Measurements from ENCODE around the gene SLC13A5.
"Not testable (repeated sequence)": the region's sequence is repeated elsewhere in the genome, so short reads cannot be mapped to it uniquely, and the experiment has no call there.

Gene SLC13A5

GRCh38 chr17:6711081-6711674 lies 2.0 kb downstream of the SLC13A5 start:
- FAIRE-seq: no peak

DNA sequence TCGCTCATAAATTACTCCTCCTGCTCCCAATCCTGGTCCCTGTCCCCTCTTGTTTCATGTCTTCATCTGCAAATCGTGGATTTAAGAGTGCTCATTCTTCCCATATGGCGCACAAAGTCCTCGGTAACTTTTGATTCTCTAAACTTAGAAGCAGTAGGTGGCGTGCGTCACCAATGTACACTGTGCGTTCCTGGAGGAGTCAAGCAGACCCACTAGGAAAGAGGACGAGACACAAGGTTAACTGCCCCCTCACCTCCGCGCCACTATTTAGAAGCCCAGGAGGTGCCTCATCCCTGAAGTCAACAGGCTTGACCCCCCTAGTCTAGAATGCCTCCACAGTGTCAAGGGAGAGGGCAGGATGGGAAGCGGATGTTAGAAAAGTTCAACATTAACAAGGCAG lies 2.9 kb downstream of the SLC13A5 start:
- no peak for FAIRE-seq
- no peak for DNase-seq (ENCODE audit: low spot score)

More at GRCh38 chr17:6711081-6711674, 2.0 kb downstream of the SLC13A5 start:
- DNase-seq (ENCODE audit: low spot score): no peak

GRCh38 chr17:6708357-6708961 lies 4.7 kb downstream of the SLC13A5 start:
- no peak for DNase-seq (ENCODE audit: low spot score)
- FAIRE-seq: no peak

GRCh38 chr17:6706996-6707395 lies 6.2 kb downstream of the SLC13A5 start:
- FAIRE-seq (no peak), DNase-seq (ENCODE audit: low spot score) (no peak)

DNA sequence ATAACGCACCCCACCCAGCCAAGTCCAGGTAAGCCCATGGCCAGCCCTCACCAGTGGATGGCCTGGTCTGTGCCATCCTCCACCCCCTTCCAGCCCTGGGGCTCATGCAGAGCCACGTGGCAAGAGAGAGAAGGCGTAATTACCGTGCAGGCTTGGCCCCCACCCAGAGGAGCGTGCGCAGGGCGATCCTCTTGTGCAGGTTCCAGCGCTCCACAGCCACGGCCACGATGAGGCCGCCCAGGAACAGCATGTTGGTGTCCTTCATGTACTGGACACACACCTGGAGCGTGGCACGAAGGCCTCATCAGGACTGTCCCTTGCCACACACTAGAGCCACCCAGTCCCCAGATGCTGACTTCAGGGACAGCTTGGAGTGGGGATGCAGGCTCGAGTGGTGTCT lies 6.7 kb downstream of the SLC13A5 start:
- DNase-seq (ENCODE audit: low spot score) (no peak), FAIRE-seq (no peak)

GRCh38 chr17:6704470-6705052 lies 8.6 kb downstream of the SLC13A5 start:
- FAIRE-seq (no peak), DNase-seq (ENCODE audit: low spot score) (no peak)

DNA sequence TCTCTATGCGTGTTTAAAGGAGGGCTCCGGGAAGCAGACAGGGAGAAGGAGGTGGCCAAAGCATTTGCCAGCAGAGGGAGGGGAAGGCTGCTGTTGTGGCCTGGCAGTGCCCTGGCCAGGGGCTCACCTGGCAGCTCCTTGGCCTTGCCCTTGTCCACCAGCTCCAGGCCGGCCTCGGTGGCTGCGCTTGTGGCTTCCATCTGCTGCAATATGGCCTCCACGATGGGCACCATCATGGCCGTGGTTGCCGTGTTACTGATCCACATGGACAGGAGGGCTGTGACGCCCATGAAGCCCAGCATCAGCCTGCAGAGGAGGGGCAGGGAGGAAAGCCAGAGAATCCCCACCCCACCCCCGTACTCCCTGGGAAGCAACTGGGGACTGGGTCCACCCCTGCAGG lies 9.4 kb downstream of the SLC13A5 start:
- FAIRE-seq (no peak), DNase-seq (ENCODE audit: low spot score) (no peak)

DNA sequence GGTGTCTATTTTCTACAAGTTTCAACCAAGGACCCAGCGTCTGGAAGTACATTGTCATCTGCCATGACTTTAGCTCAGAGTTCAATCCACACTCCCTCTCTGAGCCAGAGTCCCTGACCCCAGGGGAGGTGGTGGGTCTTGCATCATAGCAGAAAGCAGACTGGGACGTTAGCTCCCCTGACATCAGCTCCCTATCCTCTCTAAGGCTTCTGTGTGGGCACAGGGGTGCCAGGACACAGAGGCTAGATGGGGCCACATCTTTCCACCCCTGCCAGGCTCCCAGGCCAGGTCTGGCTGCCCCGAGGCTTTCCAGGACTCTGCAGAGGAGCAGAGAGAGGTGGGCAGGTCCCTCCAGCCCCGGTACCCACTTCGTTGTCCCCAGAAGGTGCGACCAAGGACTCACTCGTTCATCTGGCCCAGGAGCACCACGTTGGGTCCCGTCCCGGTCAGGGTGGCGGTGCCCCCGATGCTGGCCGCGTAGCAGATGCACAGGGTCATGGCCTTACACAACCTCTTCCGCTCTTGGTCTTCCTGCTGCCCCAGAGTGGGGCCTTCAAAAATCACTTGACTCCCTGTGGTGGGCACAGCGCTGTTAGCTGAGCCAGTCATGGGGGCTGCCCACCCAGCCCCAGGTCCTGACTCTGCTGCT lies 10.5 kb downstream of the SLC13A5 start:
- DNase-seq (ENCODE audit: low spot score): no peak
- FAIRE-seq: no peak

GRCh38 chr17:6701719-6702118 lies 11.4 kb downstream of the SLC13A5 start:
- DNase-seq (ENCODE audit: low spot score): no peak

GRCh38 chr17:6700948-6701307 lies 12.2 kb downstream of the SLC13A5 start:
- DNase-seq (ENCODE audit: low spot score) (no peak), FAIRE-seq (no peak)

More at GRCh38 chr17:6701719-6702118, 11.4 kb downstream of the SLC13A5 start:
- no peak for FAIRE-seq

GRCh38 chr17:6699997-6700947 lies 12.9 kb downstream of the SLC13A5 start:
- FAIRE-seq: no peak
- DNase-seq (ENCODE audit: low spot score): no peak

DNA sequence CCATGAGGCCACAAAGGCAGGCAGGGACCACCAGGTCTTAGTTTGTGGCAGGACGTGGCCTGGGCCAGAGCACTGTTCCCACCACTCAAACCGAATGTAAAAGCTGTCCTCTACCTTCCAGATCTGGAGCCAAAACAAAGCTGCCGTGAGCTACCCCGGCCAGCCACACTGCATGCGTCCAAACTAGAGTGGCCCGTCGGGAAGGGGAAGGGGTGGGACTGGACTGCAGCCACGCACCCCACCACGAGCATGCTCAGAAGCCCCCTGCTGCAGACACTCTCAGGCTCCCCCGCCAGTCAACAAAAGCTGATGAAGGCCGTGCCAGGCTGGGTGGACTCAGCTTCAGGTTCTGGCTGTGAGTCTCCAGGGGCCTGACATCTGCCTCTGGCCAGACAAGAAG lies 15.2 kb downstream of the SLC13A5 start:
- no peak for DNase-seq (ENCODE audit: low spot score)
- no peak for FAIRE-seq

- FAIRE-seq (no peak), DNase-seq (ENCODE audit: low spot score) (no peak)
Observed at GRCh38 chr17:6696906-6697305, 16.3 kb downstream of the SLC13A5 start.

DNA sequence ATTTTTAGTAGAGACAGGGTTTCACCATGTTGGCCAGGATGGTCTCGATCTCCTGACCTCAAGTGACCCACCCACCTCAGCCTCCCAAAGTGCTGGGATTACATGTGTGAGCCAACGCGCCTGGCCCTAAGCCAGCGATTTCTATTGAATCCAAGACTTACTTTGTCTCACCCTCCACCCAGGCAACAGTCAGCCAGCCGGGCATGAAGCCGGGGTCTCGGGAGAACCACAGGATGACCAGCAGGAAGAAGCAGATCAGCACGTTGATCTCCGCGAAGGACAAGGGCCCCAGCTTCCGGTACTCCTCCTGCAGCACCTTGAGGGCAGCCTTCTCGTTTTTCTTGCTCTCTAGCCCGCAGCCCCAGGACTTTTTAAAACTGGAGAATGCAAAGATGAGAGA lies 17.6 kb downstream of the SLC13A5 start:
- FAIRE-seq: no peak
- no peak for DNase-seq (ENCODE audit: low spot score)

DNA sequence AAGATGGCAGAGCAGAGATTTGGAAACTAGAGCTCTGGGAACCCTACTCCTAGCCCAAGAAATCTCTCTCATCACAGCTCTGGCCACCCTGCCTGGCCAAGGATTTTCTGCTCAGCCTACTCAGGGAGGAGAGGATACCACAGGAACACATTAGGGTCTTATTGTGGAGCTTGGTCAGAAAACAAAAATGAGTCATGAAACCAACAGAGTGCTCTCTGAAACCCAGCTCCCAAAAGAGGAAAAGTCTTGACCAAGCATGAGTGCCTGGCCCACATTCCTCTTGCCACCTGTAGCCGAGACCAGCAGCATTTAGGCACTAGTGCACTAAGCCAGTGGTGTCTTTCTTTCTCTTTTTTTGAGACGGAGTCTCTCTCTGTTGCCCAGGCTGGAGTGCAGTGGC lies 18.1 kb downstream of the SLC13A5 start:
- FAIRE-seq (no peak), DNase-seq (ENCODE audit: low spot score) (no peak)

DNA sequence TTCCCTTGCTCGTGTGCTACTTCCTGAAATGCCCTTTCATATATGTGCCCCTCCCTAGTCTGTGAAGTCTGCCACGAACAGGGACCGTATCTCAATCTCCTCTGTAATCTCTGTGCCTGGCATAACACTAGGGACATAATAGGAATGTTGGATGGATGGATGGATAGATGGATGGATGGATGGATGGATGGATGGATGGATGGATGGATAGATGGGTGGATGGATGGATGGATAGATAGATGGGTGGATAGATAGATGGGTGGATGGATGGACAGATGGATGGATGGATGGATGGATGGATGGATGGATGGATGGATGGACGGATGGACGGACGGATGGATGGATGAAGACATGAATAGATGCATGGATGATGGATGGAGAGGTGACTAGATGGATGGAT lies 21.2 kb downstream of the SLC13A5 start:
- FAIRE-seq; DNase-seq (ENCODE audit: low spot score): not testable (repeated sequence)

DNA sequence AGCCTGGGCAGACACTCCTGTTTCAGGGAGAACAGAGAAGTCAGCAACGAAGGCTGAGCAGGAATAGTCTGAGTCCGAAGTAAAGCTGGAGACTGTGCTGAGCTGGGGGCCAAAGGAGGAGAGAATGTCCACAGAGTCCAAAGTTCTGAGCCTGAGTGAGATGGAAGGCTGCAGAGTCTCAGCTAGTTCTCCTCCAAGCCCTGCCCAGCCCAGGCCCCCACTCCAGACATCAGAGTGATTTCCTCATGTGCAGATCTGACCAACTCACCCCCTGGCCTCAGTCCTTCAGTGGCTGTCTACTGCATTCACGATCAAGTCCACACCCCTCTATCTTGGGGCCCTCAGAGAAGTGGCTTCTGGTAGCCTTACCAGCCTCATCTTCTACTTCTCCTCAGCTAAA lies 21.6 kb downstream of the SLC13A5 start:
- FAIRE-seq: no peak
- no peak for DNase-seq (ENCODE audit: low spot score)

DNA sequence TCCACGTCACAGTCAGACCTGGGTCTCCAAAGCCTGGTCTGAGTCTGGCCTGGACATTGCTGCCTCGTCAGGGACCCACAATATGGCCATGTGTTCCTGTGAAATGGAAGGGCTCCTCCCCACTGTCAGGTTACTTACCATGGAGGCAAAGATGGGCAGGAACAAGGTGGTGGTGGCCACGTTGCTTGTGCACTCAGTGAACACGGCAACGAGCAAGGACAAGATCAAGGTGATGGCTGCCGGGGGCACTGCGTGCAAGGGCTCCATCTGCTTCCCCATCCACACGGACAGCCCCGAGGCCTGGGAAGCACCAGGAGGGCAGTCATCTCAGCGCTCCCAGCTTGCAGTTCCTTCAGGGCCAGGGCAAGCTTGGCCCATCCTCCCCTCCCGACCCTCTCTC lies 22.5 kb downstream of the SLC13A5 start:
- no peak for DNase-seq (ENCODE audit: low spot score)
- no peak for FAIRE-seq

- FAIRE-seq (no peak), DNase-seq (ENCODE audit: low spot score) (no peak)
Observed at GRCh38 chr17:6688944-6689343, 24.2 kb downstream of the SLC13A5 start.

DNA sequence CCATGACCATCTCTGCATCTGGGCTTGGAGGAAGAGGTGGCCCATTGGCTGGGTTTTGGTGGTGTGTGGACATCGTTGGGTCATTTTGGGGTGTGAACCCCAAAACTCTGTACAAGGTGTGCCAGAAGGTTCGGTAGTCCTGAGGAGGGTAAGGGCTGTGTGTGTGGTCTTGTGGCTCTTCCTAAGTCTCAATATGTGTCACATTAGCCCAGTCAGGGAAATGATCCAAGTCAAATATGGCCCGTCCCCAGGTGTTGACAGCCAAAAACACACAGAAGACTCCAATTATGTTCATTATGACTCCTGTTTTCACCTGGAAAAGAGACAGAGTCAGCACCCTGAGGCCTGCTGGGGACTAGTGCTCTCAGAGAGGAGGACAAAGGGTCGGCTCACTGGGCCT lies 27.1 kb downstream of the SLC13A5 start:
- no peak for FAIRE-seq
- no peak for DNase-seq (ENCODE audit: low spot score)

Measured in RCC 7860 (cell line).